HG03280 (cell line): ENCODE measurements around the gene GARNL3.

Source experiments
- ATAC-seq: cut with Tn5 transposase; IDR thresholded peaks from one replicate; pipeline ENCODE4 v1.9.1; 2021; ENCODE audit warnings: mild to moderate bottlenecking, moderate library complexity; ENCODE audit not compliant: unreplicated experiment

The GARNL3 gene

GRCh38 chr9:127398715-127399400, 134.3 kb downstream of the GARNL3 start:
- ATAC-seq, result no peak

GRCh38 chr9:127399736-127400269, 135.2 kb downstream of the GARNL3 start:
- no peak for ATAC-seq

GRCh38 chr9:127402401-127403090, 138.0 kb downstream of the GARNL3 start:
- no peak for ATAC-seq

- no peak for ATAC-seq
Measured at GRCh38 chr9:127403507-127404192, 139.1 kb downstream of the GARNL3 start.

GRCh38 chr9:127404631-127405030, 140.1 kb downstream of the GARNL3 start:
- ATAC-seq, result no peak

GRCh38 chr9:127405344-127406125, 141.0 kb downstream of the GARNL3 start:
- ATAC-seq, result no peak

- no peak for ATAC-seq
Measured at GRCh38 chr9:127406799-127407491, 142.4 kb downstream of the GARNL3 start.

GRCh38 chr9:127407492-127407843, 142.9 kb downstream of the GARNL3 start:
- no peak for ATAC-seq

GRCh38 chr9:127411122-127411521, 146.5 kb downstream of the GARNL3 start:
- ATAC-seq, result no peak

- ATAC-seq, result no peak
Measured at GRCh38 chr9:127415141-127415540, 150.6 kb downstream of the GARNL3 start.

GRCh38 chr9:127415657-127416056, 151.1 kb downstream of the GARNL3 start:
- no peak for ATAC-seq

GRCh38 chr9:127417131-127418036, 152.8 kb downstream of the GARNL3 start:
- no peak for ATAC-seq

GRCh38 chr9:127418037-127418471, 153.5 kb downstream of the GARNL3 start:
- no peak for ATAC-seq

- no peak for ATAC-seq
Measured at GRCh38 chr9:127419348-127419747, 154.8 kb downstream of the GARNL3 start.

- ATAC-seq, result no peak
Measured at GRCh38 chr9:127421057-127421456, 156.5 kb downstream of the GARNL3 start.

GRCh38 chr9:127422133-127422782, 157.7 kb downstream of the GARNL3 start:
- no peak for ATAC-seq

GRCh38 chr9:127422787-127423186, 158.2 kb downstream of the GARNL3 start:
- ATAC-seq, result no peak

- ATAC-seq, result no peak
Measured at GRCh38 chr9:127423476-127423933, 158.9 kb downstream of the GARNL3 start.
